H9 (cell line): ENCODE results near the gene AIPL1. TPM values are rescaled to one million over a fixed set of nuclear protein-coding genes. Genes with fewer than 3 reads are reported as not detected.

Source experiments
- DNase-seq: peaks from one replicate; pipeline ENCODE4 v3.0.0-alpha.2; 2017
- H2AFZ ChIP-seq: one replicate; pipeline ENCODE4 v1.6.1; 2013; ENCODE audit warnings: mild to moderate bottlenecking, low read length, control low read depth, moderate library complexity
- H2AK5ac ChIP-seq: 2 replicates; pipeline ENCODE4 v1.6.1; 2013; ENCODE audit warnings: low read length, control low read depth, mixed read lengths; ENCODE audit not compliant: insufficient read length
- H2BK120ac ChIP-seq: one replicate; pipeline ENCODE4 v1.6.1; 2013; ENCODE audit warnings: low read depth, mild to moderate bottlenecking, low read length, control low read depth, inconsistent platforms; ENCODE audit not compliant: poor library complexity, severe bottlenecking
- H2BK12ac ChIP-seq: 2 replicates; pipeline ENCODE4 v1.6.1; 2013; ENCODE audit warnings: low read length, control low read depth, mixed read lengths, low read depth; ENCODE audit not compliant: insufficient read length
- H2BK15ac ChIP-seq: 2 replicates; pipeline ENCODE4 v1.6.1; 2013; ENCODE audit warnings: low read depth, low read length, control low read depth
- H2BK20ac ChIP-seq: one replicate; pipeline ENCODE4 v1.6.1; 2013; ENCODE audit warnings: low read depth, mild to moderate bottlenecking, low read length, control low read depth, inconsistent platforms; ENCODE audit not compliant: poor library complexity, severe bottlenecking
- H2BK5ac ChIP-seq: 2 replicates; pipeline ENCODE4 v1.6.1; 2013; ENCODE audit warnings: low read length, control low read depth, mixed read lengths; ENCODE audit not compliant: insufficient read length
- H3K14ac ChIP-seq: 2 replicates; pipeline ENCODE4 v1.6.1; 2013; ENCODE audit warnings: low read length, control low read depth; ENCODE audit not compliant: insufficient read depth
- H3K18ac ChIP-seq: 2 replicates; pipeline ENCODE4 v1.6.1; 2013; ENCODE audit warnings: low read depth, mild to moderate bottlenecking, mixed read lengths, low read length, control low read depth; ENCODE audit not compliant: insufficient read length
- H3K23ac ChIP-seq: 2 replicates; pipeline ENCODE4 v1.6.1; 2013; ENCODE audit warnings: low read length, control low read depth, mixed read lengths, low read depth; ENCODE audit not compliant: insufficient read length
- H3K23me2 ChIP-seq: 2 replicates; pipeline ENCODE4 v1.6.1; 2013; ENCODE audit warnings: low read depth, mild to moderate bottlenecking, mixed read lengths, low read length, control low read depth; ENCODE audit not compliant: insufficient read length, poor library complexity, severe bottlenecking
- H3K27ac ChIP-seq: 2 replicates; pipeline ENCODE4 v1.5.1; 2013; ENCODE audit warnings: low read length, control low read depth, mixed read lengths, low read depth; ENCODE audit not compliant: insufficient read length
- H3K27me3 ChIP-seq: 2 replicates; pipeline ENCODE4 v1.6.1; 2013; ENCODE audit warnings: low read length, control low read depth, inconsistent platforms; ENCODE audit not compliant: insufficient read depth
- H3K4ac ChIP-seq: 2 replicates; pipeline ENCODE4 v1.6.1; 2013; ENCODE audit warnings: low read depth, mild to moderate bottlenecking, control low read depth, inconsistent platforms, low read length, moderate library complexity
- H3K4me1 ChIP-seq: 2 replicates; pipeline ENCODE4 v1.6.1; 2013; ENCODE audit warnings: low read length, control low read depth, inconsistent platforms; ENCODE audit not compliant: insufficient read depth
- H3K4me2 ChIP-seq: 2 replicates; pipeline ENCODE4 v1.6.1; 2013; ENCODE audit warnings: low read length, control low read depth, mixed read lengths; ENCODE audit not compliant: insufficient read length, insufficient read depth
- H3K56ac ChIP-seq: 2 replicates; pipeline ENCODE4 v1.6.1; 2013; ENCODE audit warnings: low read depth, mild to moderate bottlenecking, mixed read lengths, low read length, control low read depth; ENCODE audit not compliant: insufficient read length
- H3K79me1 ChIP-seq: 2 replicates; pipeline ENCODE4 v1.6.1; 2013; ENCODE audit warnings: low read depth, mild to moderate bottlenecking, moderate library complexity, low read length, control low read depth, inconsistent platforms; ENCODE audit not compliant: insufficient read depth, poor library complexity, severe bottlenecking
- H3K79me2 ChIP-seq: 2 replicates; pipeline ENCODE4 v1.6.1; 2013; ENCODE audit warnings: low read length, control low read depth, inconsistent platforms; ENCODE audit not compliant: insufficient read depth
- H3K9ac ChIP-seq: 2 replicates; pipeline ENCODE4 v1.6.1; 2013; ENCODE audit warnings: low read length, control low read depth, mixed read lengths; ENCODE audit not compliant: insufficient read length; ENCODE audit errors: extremely low read depth
- H3K9me3 ChIP-seq: one replicate; pipeline ENCODE4 v1.6.1; 2013; ENCODE audit warnings: low read depth, low read length, inconsistent platforms; ENCODE audit not compliant: control insufficient read depth
- H3T11ph ChIP-seq: one replicate; pipeline ENCODE4 v1.6.1; 2013; ENCODE audit warnings: mild to moderate bottlenecking, low read length, control low read depth, inconsistent platforms
- H4K20me1 ChIP-seq: one replicate; pipeline ENCODE4 v1.6.1; 2013; ENCODE audit not compliant: control insufficient read depth, insufficient read length, insufficient read depth
- H4K5ac ChIP-seq: 2 replicates; pipeline ENCODE4 v1.6.1; 2013; ENCODE audit warnings: low read depth, mild to moderate bottlenecking, mixed read lengths, low read length, control low read depth; ENCODE audit not compliant: insufficient read length
- H4K8ac ChIP-seq: replicated peaks from 2 replicates; pipeline ENCODE4 v1.6.1; 2013; ENCODE audit warnings: low read length, control low read depth, mixed read lengths, low read depth; ENCODE audit not compliant: insufficient read length
- H4K91ac ChIP-seq: 2 replicates; pipeline ENCODE4 v1.6.1; 2013; ENCODE audit warnings: low read depth, mild to moderate bottlenecking, moderate library complexity, mixed read lengths, low read length, control low read depth; ENCODE audit not compliant: insufficient read length
- H3K27ac Mint-ChIP-seq, 3 experiments: 2 replicates in 2 of 3; 3 replicates in 1 of 3; pipeline ENCODE4 v1.8.0; 2020 to 2021; ENCODE audit warnings: mixed read lengths in 3 of 3, mild to moderate bottlenecking in 1 of 3, moderate library complexity in 1 of 3
- H3K27me3 Mint-ChIP-seq: 2 replicates; pipeline ENCODE4 v1.8.0; 2021; ENCODE audit warnings: low read depth, mild to moderate bottlenecking, moderate library complexity, mixed read lengths
- H3K36me3 Mint-ChIP-seq, 3 experiments: 2 replicates in 2 of 3; 3 replicates in 1 of 3; pipeline ENCODE4 v1.8.0; 2020 to 2021; ENCODE audit warnings: low read depth in 3 of 3, mixed read lengths in 3 of 3; ENCODE audit not compliant: insufficient read depth in 1 of 3
- H3K4me1 Mint-ChIP-seq, 2 experiments: 2 replicates each; pipeline ENCODE4 v1.8.0; 2020; ENCODE audit warnings: mixed read lengths in 2 of 2
- H3K4me3 Mint-ChIP-seq, 2 experiments: 2 replicates in 1 of 2; 3 replicates in 1 of 2; pipeline ENCODE4 v1.8.0; 2020 to 2021; ENCODE audit warnings: mild to moderate bottlenecking in 2 of 2, mixed read lengths in 2 of 2, moderate library complexity in 1 of 2
- H3K9me3 Mint-ChIP-seq, 2 experiments: 2 replicates in 1 of 2; 3 replicates in 1 of 2; pipeline ENCODE4 v1.8.0; 2020; ENCODE audit warnings: mild to moderate bottlenecking in 2 of 2, mixed read lengths in 2 of 2, moderate library complexity in 1 of 2
- CTCF ChIP-seq: fragments of 200-600 bp; sonication (generic); conservative IDR thresholded peaks from 3 replicates; pipeline ENCODE4 v1.8.0; 2021; ENCODE audit warnings: antibody characterized with exemption, mild to moderate bottlenecking
- WGBS: extraction: QIAGEN DNeasy Blood & Tissue Kit; methylation state at CpG from one replicate; pipeline ENCODE4 v1.1.7; 2013; ENCODE audit warnings: missing lambda C conversion rate, low lambda C conversion rate, mixed read lengths; ENCODE audit not compliant: insufficient read length; ENCODE audit errors: extremely low coverage; 5-methylcytosine and 5-hydroxymethylcytosine counted together
- total RNA-seq: library from RNA; stranded (reverse); gene quantifications from 2 replicates; pipeline ENCODE4 v1.2.1, GENCODE V29; 2021

Gene AIPL1
- total RNA-seq, 1 experiment from 2014 or later, result 0.57 TPM

GRCh38 chr17:6377906-6378305, 57.0 kb downstream of the AIPL1 start:
- no peak overlapping the region for H3K56ac ChIP-seq
- H2BK120ac ChIP-seq, result no peak overlapping the region
- Mint-ChIP-seq H3K36me3 (peaks cover 0 to 12% (median 0%) of the 10 kb centered on the region in 3 experiments; a peak in 3 of 7 replicates), H3K27ac (no peak overlapping the region), H3K27me3 (peaks cover 4% of the 10 kb centered on the region), H3K4me3 (no peak overlapping the region), H3K4me1 (peaks cover 24 to 28% of the 10 kb centered on the region in 2 experiments), H3K9me3 (peaks cover 3 to 9% of the 10 kb centered on the region in 2 experiments; a peak in 2 of 5 replicates)
- no peaks in the 10 kb centered on the region for H3K79me2 ChIP-seq
- no peak overlapping the region for H3K9ac ChIP-seq
- no peak overlapping the region for H4K91ac ChIP-seq
- no peak overlapping the region for H2BK12ac ChIP-seq
- no peak overlapping the region for H2BK20ac ChIP-seq
- no peak overlapping the region for H3K4me2 ChIP-seq
- no peaks in the 10 kb centered on the region for H3K79me1 ChIP-seq
- no peak for DNase-seq
- no peak overlapping the region for H3K27ac ChIP-seq
- H2BK15ac ChIP-seq, result no peak overlapping the region
- no peak overlapping the region for H3K14ac ChIP-seq
- 0 out of 2 replicates have a peak, but pooled peaks cover 3% of the 10 kb centered on the region for H3K4me1 ChIP-seq
- H2BK5ac ChIP-seq, result no peak overlapping the region
- H3T11ph ChIP-seq, result no peak overlapping the region
- H3K27me3 ChIP-seq, result no peaks in the 10 kb centered on the region
- no peak overlapping the region for H3K4ac ChIP-seq
- H2AK5ac ChIP-seq, result no peak overlapping the region
- WGBS, result no CpG with 5 or more reads among the region's 3 CpGs
- no peak overlapping the region for H3K18ac ChIP-seq
- no peak overlapping the region for H2AFZ ChIP-seq
- no peak for TF ChIP-seq CTCF
- no peaks in the 10 kb centered on the region for H4K20me1 ChIP-seq
- no peak overlapping the region for H3K23ac ChIP-seq
- H4K8ac ChIP-seq, result no peak overlapping the region
- no peak overlapping the region for H4K5ac ChIP-seq
- no peaks in the 10 kb centered on the region for H3K9me3 ChIP-seq
- H3K23me2 ChIP-seq, result peaks cover 8% of the 10 kb centered on the region
